Measurements from ENCODE around the gene GPR156. TPM values are rescaled to one million over a fixed set of nuclear protein-coding genes. Genes with fewer than 3 reads are reported as not detected.
"Not testable (repeated sequence)": the region's sequence is repeated elsewhere in the genome, so short reads cannot be mapped to it uniquely, and the experiment has no call there.

Gene GPR156
- total RNA-seq, 1 donor from 2014 or later: 2.0 TPM

- FAIRE-seq (no peak), DNase-seq (ENCODE audit: low spot score in 2 of 2) (no peak)
Measured at GRCh38 chr3:120168038-120168437, 117.0 kb downstream of the GPR156 start.

DNA sequence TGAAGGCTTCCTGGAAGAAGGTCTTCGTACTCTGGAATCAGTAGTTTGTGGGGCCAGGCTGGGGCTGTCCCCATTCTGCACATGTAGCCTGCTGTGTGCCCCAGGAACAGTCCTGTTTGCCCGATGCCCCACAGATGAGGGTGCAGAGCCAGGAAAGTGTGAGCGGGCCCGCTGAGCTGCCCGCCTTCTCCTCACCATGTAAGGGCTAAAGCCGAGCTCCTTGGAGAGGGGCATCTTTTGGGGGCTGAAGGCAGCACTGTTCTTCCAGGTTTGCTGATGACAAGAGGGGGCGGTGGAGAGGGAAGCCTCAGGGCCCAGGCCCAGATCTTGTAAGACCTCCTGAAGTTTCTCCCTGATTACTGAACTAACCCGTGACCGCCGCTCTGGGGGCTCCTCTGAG is 117.5 kb downstream of the GPR156 start:
- FAIRE-seq (no peak), DNase-seq (ENCODE audit: low spot score in 2 of 2) (no peak)

DNA sequence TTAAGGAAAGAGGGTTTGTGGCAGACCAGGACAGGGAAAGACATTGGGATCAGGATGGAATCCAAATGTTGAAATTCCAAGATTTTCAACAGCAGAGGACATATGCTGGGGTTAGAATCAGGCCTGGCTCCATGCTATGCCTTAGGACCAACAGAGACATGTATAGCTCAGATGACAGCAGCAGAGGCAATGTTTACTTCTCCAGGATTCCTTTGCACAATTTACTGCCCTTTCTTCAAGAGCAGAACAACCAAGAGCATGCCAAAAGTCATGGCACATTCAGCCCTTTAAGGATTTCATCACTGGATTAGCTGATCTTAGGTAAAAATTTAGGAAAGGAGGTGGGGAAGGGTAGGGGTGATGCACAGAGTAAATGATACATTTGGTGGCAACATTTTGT is 121.2 kb downstream of the GPR156 start:
- no peak for DNase-seq (ENCODE audit: low spot score in 2 of 2)
- no peak for FAIRE-seq

DNA sequence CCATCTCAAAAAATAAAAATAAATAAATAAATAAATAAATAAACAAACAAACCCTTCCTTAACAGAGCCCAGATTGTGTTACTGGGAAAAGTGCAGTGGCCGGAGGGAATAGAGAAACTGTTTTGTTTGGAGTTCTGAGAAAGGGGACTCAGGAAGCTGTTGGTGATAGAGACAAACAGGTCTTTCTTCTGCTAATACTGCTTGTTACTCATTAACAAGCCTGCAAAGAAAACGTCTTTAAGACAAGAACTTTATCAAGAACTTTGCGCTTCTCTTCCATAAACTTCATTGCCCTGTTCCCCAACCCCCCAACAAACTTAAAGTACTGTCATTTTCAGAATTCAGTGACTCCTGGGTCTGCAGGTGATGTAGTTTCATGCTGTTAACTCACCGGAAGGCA is 122.0 kb downstream of the GPR156 start:
- FAIRE-seq (no peak), DNase-seq (ENCODE audit: low spot score in 2 of 2) (no peak)

DNA sequence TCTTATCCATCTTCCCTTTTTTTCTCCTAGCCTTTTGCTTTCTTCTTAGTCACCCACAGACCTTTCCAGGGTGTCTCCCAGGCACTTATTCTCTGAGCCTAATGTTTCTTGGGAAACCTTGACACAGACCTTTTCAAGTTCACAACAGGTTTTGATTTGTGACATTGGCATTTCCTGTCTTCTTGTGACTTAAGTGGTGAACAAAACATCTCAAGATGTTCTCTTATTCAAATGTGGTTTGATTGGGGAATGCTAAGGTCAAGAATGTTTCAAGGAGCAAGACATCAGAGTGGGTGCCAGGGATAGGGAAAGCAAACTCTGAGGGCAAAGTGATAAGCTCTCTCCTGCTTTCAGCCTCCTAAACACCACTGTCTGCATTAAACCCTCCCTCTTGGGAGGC is 122.6 kb downstream of the GPR156 start:
- DNase-seq (ENCODE audit: low spot score in 2 of 2): no peak
- no peak for FAIRE-seq

GRCh38 chr3:120161902-120162301 is 123.1 kb downstream of the GPR156 start:
- FAIRE-seq: no peak
- DNase-seq (ENCODE audit: low spot score in 2 of 2): no peak

DNA sequence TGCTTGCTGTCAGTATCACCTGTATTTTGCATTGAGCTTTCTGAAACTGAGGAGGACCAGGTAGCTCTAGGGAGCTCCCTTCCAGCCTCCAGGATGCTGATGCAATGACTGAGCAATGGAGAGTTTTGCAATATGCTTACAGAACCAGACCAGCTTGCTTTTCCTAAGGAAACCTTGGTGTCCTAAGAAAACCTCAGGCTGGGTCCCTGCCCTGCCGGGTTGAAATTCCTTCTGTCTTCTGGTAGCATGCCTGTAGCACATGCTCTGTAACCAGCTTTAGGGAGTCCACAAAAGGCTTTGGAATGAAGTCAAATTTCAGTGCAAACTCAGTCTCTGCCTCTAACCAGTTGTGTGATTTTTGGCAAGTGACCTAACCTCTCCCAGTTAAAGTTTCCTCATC is 125.0 kb downstream of the GPR156 start:
- FAIRE-seq: no peak
- DNase-seq (ENCODE audit: low spot score in 2 of 2): no peak

DNA sequence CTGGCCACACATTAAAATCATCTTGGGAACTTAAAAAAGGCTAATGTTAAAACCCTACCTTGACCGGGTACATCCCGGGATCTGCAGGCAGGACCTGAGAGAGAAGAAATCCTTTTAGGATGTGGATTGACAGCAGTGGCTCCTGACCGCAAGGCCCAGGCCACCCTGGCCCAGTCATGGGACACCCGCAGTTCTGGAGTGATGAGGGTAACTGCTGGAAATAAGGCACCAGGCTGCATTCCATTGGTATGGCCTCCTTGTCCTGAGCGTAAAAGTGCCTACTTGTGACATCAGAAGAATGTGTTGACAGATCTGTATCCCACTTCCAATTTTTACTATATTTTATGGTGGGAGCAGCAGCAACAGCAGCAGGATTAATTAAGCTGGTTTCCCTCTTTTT is 127.3 kb downstream of the GPR156 start:
- FAIRE-seq (no peak), DNase-seq (ENCODE audit: low spot score in 2 of 2) (no peak)

- DNase-seq (ENCODE audit: low spot score in 2 of 2) (no peak), FAIRE-seq (no peak)
Measured at GRCh38 chr3:120157113-120157512, 127.9 kb downstream of the GPR156 start.

- DNase-seq (ENCODE audit: low spot score in 2 of 2) (no peak), FAIRE-seq (no peak)
Measured at GRCh38 chr3:120156699-120157098, 128.3 kb downstream of the GPR156 start.

DNA sequence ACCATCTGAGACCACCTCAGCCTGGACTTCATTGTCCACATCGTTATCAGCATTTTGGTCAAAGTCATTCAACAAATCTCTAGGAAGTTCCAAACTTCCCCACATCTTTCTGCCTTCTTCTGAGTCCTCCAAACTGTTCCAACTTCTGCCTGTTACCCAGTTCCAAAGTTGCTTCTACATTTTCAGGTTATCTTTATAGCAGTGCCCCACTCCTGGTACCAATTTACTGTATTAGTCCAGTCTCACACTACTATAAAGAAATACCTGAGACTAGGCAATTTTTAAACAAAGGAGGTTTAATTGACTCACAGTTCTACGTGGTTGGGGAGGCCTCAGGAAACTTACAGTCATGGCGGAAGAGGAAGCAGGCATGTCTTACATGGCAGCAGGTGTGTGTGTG is 129.3 kb downstream of the GPR156 start:
- FAIRE-seq; DNase-seq (ENCODE audit: low spot score in 2 of 2): not testable (repeated sequence)

- FAIRE-seq (no peak), DNase-seq (ENCODE audit: low spot score in 2 of 2) (no peak)
Measured at GRCh38 chr3:120155108-120155507, 129.9 kb downstream of the GPR156 start.

DNA sequence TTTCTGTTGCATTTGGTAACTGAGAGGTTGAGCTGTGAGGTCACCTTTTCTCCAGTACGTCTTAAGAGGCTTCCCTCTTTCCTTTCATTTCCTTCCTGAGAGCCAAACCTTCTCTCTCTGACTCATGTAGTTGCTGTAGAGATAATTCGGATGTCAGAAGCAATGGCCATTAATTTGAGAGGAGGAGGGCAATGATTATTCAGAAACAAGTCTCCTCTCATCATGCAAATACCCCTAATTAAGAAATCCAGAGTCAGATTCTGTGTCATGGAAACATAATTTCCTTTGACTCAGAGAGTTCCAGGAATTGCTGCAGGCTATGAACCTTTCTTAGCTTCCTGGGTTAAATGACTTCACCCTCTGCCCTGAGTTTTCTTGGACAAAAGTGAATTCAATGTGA is 131.7 kb downstream of the GPR156 start:
- FAIRE-seq (no peak), DNase-seq (ENCODE audit: low spot score in 2 of 2) (no peak)

- FAIRE-seq: no peak
- DNase-seq (ENCODE audit: low spot score in 2 of 2): no peak
Measured at GRCh38 chr3:120151791-120152190, 133.2 kb downstream of the GPR156 start.

- no peak for DNase-seq (ENCODE audit: low spot score in 2 of 2)
- no peak for FAIRE-seq
Measured at GRCh38 chr3:120148187-120148949, 136.7 kb downstream of the GPR156 start.

DNA sequence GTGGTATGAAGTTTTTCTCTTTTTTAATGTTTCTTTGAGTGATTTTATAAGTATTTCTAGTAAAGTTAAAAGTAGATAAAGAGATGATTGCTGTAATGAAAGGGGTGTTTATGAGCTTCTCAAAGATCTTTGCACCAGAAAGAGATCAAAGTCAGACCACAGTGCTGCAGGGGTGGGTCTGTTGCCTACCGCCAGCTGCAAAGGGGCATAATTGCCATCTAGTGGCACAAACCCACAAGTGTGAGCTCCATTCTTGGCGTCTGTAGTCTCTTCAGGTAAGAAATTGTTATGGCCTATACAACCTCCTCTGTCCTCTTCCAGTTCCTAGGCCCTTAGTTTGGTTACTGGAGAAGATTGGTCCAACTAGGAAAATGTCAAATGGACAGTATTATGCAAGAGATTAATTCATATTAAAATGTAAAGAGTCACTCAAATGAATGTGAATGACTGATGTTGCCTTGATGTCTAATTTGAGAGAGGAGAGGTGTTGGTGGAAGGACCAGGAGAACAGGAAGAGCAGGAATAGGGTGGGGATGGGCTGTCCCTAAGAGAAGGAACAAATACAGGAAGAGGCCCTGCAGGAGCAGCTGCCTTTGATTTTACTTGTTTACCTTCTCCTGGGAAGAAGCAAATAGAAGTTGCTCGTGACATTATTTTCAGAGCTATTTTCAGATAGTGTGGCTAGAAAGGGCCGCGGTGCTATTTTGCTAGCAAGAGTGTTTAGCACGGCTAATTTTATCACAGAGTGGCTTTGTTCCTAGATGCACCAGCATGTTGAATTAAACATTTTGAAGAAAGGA is 137.8 kb downstream of the GPR156 start:
- FAIRE-seq: no peak

DNA sequence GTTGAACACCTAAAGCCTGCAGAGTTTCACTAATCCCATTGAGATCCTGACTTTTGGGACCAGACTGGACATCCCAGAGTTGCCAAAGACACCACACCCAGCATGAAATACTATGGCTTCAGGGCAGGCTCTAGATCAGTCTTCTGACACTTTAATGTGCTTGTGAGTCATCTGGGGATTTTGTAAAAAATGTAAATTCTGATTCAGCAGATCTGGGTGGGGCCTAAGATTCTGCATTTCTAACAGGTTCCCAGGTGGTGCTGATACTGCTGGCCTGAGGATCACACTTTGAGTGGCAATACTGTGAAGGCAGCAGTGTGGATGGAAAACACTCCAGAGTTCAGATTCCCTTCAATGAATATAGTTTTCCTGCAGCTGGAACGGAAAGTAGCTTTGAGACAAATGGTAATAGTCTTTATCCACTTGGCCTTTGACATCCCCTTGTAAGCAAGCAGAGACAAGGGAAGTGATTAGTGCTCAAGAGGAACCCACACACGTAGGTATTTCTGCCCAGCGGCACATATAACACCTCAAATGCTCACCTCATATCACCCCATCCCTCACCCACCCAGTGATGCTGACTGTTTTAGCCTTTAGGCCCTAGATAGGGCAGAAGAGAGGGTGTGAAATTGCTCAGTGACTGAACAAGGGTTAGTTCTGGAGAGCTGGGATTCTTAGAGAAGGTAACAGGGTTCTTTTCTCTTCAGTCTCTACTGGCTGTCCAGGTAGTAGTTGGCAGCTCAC is 139.3 kb downstream of the GPR156 start:
- DNase-seq (ENCODE audit: low spot score in 2 of 2): no peak
- no peak for FAIRE-seq

More for the DNA sequence above, 137.8 kb downstream of the GPR156 start:
- no peak for DNase-seq (ENCODE audit: low spot score in 2 of 2)

- FAIRE-seq: no peak
- DNase-seq (ENCODE audit: low spot score in 2 of 2): no peak
Measured at GRCh38 chr3:120144267-120144666, 140.8 kb downstream of the GPR156 start.

DNA sequence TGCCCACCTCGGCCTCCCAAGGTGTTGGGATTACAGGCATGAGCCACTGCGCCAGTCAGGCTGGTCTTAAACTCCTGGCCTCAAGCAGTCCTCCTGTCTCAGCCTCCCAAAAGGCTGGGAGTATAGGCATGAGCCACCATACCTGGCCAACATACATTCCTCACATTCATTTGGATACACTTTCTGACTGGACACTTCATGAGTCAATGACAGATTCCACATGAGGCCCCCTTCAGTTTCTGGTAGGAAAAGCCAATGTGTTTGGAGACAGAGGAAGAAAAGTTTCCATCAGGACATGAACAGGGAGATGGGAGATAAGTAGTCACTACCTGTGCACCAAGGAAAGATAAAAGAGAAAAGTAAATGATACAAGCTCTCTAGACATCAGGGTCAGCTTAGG is 141.3 kb downstream of the GPR156 start:
- DNase-seq (ENCODE audit: low spot score in 2 of 2): no peak
- no peak for FAIRE-seq

GRCh38 chr3:120142236-120142635 is 142.8 kb downstream of the GPR156 start:
- DNase-seq (ENCODE audit: low spot score in 2 of 2): no peak
- no peak for FAIRE-seq

GRCh38 chr3:120140098-120140742 is 144.8 kb downstream of the GPR156 start:
- FAIRE-seq (no peak), DNase-seq (ENCODE audit: low spot score in 2 of 2) (no peak)

Data from frontal cortex (tissue), 4 donors.